Stimulated activated CD4-positive, alpha-beta T cell treated with anti-CD3 and anti-CD28 coated beads, Interleukin-2, amount 100 ng/mL, for 24 hours (primary cell): Measurements from ENCODE around the gene CPB1.

Experiments
- DNase-seq, 2 donors: peaks; one replicate each; pipeline ENCODE4 v3.0.0-alpha.2; 2020

CPB1 gene

DNA sequence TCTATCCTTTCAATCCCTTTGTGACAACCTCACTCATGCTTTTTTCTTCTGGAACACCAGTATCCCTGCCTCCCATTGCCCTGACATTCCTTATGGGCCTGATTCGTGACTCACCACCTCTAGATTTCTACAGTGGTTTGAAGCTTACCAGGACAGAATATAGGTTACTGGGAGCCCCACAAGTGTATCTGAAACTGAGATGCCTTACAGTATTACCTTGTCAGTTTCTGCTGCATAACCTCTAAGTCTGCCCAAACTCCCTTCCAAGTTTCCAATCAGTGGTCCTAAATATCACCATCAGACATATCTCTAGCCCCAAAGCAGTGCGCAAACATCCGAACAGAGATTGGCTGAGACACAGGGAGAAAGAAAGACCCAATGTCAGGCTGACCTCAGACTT lies 5.6 kb downstream of the CPB1 start:
- no peak for DNase-seq

DNA sequence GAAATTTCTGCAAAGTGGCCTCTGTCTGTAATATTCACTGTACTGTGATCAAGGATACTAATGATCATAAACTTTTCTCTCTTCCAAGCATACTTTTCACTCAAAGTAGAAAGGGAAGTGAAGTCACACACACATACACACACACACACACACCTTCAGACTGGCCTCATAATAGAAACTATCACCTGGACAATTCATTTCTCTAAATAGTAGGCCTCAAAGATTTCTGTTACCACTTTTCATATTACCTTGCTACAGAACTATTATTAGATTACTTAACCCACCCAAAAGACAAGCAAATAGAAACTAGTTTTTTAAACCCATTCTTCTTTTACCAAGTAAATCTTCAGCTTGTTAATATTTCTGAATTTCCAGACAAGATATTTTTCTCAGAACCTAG lies 12.2 kb downstream of the CPB1 start:
- no peak for DNase-seq

GRCh38 chr3:148840451-148840850 lies 12.8 kb downstream of the CPB1 start:
- no peak for DNase-seq

GRCh38 chr3:148845756-148846395 lies 18.3 kb downstream of the CPB1 start:
- no peak for DNase-seq

- no peak for DNase-seq
Observed at GRCh38 chr3:148847351-148847750, 19.7 kb downstream of the CPB1 start.

DNA sequence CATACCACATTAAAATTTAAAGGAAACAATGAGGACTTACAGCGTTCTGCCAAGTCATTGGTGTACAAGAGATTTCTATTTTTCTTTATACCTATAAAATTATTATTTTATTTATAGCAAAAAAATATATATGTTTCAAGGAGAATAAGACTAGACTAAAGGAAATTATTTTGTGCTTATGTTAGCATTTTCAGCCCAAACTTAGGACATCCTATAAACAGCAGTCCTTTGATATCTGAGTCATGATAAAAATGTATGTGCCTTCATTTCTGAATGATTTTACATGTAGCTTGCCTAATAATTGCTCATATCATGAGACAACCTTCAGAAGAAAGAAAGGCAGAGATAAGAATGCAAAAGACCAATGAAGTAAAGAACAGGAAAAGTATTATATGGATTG lies 20.8 kb downstream of the CPB1 start:
- DNase-seq, result no peak

- no peak for DNase-seq
Observed at GRCh38 chr3:148852271-148852992, 24.8 kb downstream of the CPB1 start.

- DNase-seq, result no peak
Observed at GRCh38 chr3:148853076-148853475, 25.5 kb downstream of the CPB1 start.

- DNase-seq, result no peak
Observed at GRCh38 chr3:148854061-148854460, 26.4 kb downstream of the CPB1 start.

DNA sequence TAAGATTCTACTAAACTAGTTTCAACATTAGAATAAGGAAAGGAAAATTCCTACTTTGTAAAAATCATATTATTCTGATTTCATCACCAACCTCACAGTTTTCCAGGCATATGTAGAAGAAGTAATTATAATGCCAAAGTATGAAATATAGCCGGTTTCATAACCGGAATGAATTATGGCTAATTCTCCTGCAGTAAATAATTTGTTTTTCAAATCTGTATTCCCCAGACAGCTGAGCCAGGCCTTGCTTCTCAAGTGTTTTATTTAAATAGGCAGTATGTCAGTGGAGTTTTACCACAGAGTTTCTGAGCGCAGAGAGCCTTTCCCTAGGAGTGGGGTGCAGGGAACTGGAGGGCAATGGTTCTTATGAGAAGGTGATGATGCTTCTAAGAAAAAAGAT lies 28.8 kb downstream of the CPB1 start:
- DNase-seq, result no peak

- no peak for DNase-seq
Observed at GRCh38 chr3:148857316-148857715, 29.7 kb downstream of the CPB1 start.

DNA sequence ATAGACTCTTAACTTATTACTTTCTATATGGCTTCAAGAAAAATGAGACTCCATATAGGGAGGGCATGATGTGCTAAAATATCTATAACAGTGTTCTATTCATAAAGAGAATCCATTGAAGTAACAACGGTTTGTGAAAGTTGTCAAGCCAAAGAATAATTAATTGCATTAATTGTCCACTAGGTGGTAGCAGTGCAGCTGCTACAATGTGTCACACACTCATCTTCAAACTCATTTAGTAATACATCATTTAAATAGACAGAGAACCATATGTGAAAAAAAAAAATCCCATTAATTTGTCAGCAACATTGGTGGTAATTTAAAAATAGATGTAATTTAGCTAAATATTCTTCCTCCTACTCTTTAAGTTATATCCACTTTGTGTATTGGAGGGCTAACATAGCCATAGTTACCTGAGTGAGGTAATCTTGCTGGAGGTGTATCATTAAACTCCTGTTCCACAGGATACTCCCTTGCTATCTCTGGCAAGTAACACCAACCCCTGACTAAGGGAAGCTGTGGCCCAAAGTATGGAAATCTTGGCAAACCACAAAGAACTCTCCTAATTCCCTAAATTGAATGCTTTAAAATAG lies 33.8 kb downstream of the CPB1 start:
- DNase-seq, result no peak

DNA sequence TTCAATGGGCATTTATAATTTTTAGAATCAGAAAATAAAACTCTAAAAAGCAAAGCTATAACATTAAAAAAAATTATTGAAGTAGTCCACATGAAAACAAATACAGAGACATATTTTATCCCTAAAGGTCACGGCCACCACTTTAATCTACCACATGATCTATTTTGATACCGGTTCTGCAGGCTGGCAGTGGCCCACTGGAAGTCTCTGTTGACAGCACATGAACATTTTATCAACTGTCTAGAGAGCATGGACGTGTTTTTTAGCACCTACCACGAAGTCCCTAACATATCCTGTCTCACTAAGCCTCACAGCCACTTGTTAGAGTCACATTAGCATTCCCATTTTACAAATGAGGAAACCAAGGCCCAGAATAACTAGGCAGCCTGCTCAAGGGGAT lies 35.7 kb downstream of the CPB1 start:
- no peak for DNase-seq

GRCh38 chr3:148863814-148864213 lies 36.2 kb downstream of the CPB1 start:
- DNase-seq, result no peak

- DNase-seq, result no peak
Observed at GRCh38 chr3:148865049-148865448, 37.4 kb downstream of the CPB1 start, which contains the start of gene CPA3. Gene CPA3, plus strand, starts transcription at chr3:148865296. Its CDS starts 12 bp downstream, at chr3:148865308.

- DNase-seq, result no peak
Observed at GRCh38 chr3:148866261-148866660, 38.6 kb downstream of the CPB1 start.

DNA sequence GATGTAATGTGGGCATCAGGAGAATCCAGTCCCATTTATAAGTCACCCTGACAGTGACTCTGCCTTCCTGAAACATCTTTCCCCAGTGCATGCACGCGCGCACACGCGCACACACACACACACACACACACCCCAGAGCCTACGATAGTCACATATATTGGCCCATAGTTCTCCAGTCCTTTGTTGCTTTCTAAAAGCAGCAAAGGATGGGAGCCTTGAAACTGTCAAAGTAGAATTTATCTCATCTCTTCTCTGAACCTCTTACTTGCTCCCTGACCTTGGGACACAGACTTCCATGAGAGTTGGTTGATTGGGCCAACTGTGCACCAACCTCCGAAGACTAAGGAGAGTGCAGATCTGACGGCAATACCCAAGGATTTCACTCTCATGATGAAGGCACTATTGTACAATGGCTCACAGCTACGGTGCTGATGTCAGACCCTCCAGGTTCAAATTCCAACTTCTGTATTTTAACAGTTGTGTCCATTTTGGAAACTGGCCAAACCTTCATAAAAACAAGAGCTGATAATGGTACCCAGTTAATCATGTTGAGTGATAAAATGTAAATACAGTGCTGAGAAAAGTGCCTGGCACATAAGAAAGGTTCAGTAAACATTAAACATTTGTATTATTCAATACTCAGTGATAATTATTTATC lies 45.8 kb downstream of the CPB1 start:
- DNase-seq, result no peak

DNA sequence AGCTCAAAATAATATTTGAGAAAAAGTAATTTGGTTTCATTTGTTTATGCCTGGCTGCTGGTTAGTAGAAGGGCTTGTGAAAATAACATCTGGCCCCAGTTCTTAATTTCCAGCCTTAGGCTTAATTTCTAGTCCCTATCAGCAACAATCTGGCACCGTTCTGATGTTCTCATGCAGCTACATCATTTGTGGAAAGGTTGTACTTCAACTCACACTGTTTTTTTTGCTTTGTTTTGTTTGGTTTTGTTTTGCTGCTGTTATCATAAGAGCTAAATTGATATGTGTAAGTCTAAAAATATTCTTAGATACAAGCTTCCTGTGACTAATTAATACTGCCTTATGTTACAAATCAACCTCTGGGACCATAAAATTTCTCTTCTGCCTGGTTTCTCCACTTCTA lies 46.4 kb downstream of the CPB1 start:
- no peak for DNase-seq

- no peak for DNase-seq
Observed at GRCh38 chr3:148878095-148878494, 50.5 kb downstream of the CPB1 start.

DNA sequence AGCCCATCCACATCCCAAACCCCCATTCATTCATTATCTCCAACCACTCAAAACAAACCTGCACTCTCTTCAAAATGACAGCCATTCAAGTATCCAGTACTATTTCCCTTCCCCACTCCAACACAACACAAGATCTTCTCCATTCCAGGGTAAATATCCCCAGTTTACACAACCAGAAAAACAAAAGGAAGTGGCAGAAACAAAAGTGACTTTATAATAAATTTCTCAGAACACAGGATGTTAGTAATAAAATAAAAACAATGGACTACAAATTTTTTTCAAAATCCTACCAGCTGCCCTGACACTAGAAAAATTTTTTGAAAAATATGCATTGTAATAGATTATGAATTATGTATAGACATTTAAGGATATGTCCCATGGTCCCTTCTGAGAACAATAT lies 51.6 kb downstream of the CPB1 start:
- DNase-seq, result no peak

- DNase-seq, result no peak
Observed at GRCh38 chr3:148880681-148881080, 53.1 kb downstream of the CPB1 start.

DNA sequence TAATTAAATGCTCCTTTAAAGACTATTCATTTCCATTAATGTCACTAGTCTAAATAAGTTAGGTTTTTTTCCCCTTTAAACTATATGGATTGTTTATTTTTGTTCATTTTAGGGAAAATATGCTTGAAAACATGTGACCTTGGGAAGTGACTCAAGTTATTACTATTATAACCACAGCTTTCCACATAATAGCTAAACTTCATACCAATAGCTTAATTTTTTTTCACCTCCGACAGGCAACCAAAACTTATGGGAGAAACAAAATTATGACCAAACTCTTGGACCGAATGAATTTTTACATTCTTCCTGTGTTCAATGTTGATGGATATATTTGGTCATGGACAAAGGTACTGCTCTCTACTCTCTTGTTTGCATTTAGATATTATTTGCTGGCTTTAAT lies 53.7 kb downstream of the CPB1 start:
- DNase-seq, result no peak

- no peak for DNase-seq
Observed at GRCh38 chr3:148882288-148882687, 54.7 kb downstream of the CPB1 start.

DNA sequence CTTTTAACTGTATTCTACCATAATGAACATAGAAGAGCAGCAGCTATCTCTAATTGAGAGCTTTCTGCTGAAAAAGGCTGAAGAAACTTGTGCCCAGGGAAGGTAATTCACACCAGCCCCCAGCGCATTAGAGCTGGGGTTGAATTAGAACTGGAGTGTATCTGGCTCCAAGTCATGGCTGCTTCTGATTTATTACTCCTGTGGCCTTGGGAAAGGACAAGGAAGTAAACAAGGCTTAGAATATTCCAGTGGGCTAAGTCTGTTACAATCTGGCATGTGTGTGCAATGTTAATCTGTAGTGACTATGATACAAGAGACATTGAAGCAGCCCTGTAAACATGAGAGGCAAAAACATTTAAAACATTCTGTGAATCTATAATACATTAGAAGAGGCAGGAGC lies 55.6 kb downstream of the CPB1 start:
- no peak for DNase-seq
